NCI-H748 treated with DMSO at 0.1 percent for 48 hours (cell line): ENCODE measurements around the gene ARHGEF4.

ENCODE experiments used
- DNase-seq: peaks from one replicate; lab custom pipeline; 2025; lab: John Stamatoyannopoulos, UW

Gene ARHGEF4

GRCh38 chr2:130834091-130834930 is 2.4 kb upstream of the ARHGEF4 start:
- DNase-seq = no peak

- DNase-seq = no peak
Measured at GRCh38 chr2:130834931-130835765, 1.6 kb upstream of the ARHGEF4 start.

GRCh38 chr2:130835766-130836015 is 1.0 kb upstream of the ARHGEF4 start:
- DNase-seq = no peak

GRCh38 chr2:130837175-130837810 is 579 bp downstream of the ARHGEF4 start:
- no peak for DNase-seq

- DNase-seq = no peak
Measured at GRCh38 chr2:130837811-130838565, 1.3 kb downstream of the ARHGEF4 start.

- DNase-seq = no peak
Measured at GRCh38 chr2:130839011-130839780, 2.5 kb downstream of the ARHGEF4 start.

GRCh38 chr2:130840506-130840905 is 3.8 kb downstream of the ARHGEF4 start:
- DNase-seq = no peak

- no peak for DNase-seq
Measured at GRCh38 chr2:130841741-130842365, 5.1 kb downstream of the ARHGEF4 start.

GRCh38 chr2:130842770-130843169 is 6.1 kb downstream of the ARHGEF4 start:
- DNase-seq = no peak

GRCh38 chr2:130843321-130843985 is 6.7 kb downstream of the ARHGEF4 start:
- DNase-seq = no peak

GRCh38 chr2:130844161-130844560 is 7.4 kb downstream of the ARHGEF4 start:
- DNase-seq = no peak

- DNase-seq = no peak
Measured at GRCh38 chr2:130845505-130846085, 8.9 kb downstream of the ARHGEF4 start.

- DNase-seq = no peak
Measured at GRCh38 chr2:130846233-130846632, 9.5 kb downstream of the ARHGEF4 start.

GRCh38 chr2:130846686-130847375 is 10.1 kb downstream of the ARHGEF4 start:
- no peak for DNase-seq

GRCh38 chr2:130847776-130848525 is 11.2 kb downstream of the ARHGEF4 start:
- DNase-seq = no peak

GRCh38 chr2:130848526-130849210 is 12.0 kb downstream of the ARHGEF4 start:
- DNase-seq = no peak

- no peak for DNase-seq
Measured at GRCh38 chr2:130849896-130850787, 13.4 kb downstream of the ARHGEF4 start.
